Stimulated activated CD8-positive, alpha-beta memory T cell treated with anti-CD3 and anti-CD28 coated beads, Interleukin-12 subunit alpha, Interleukin-12 subunit beta, amount 100 ng/mL, for 24 hours (primary cell): ENCODE measurements around the gene KIRREL3.

Experiments
- DNase-seq: peaks from one replicate; pipeline ENCODE4 v3.0.0-alpha.2; 2020; ENCODE audit errors: extremely low read depth

The KIRREL3 gene

DNA sequence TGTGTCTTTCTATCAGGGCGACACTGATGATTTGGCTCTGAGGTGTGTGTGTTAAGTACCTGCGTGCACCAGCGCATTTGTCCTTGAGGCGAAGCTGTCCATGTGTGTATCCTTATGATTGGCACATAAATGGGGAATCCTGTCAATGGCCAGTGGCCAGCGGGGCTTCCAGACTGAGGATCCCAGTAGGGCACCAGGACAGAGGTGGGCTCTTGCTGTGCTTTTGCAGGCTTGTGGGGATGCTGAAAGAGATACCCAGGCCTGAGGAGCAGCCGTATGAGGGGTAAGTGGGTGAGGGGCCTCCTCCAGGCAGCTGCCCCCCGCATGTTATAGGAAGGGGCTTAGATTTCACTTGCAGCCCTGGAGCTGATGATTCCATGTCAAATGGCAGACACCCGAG, 488.3 kb downstream of the KIRREL3 start:
- DNase-seq: no peak

DNA sequence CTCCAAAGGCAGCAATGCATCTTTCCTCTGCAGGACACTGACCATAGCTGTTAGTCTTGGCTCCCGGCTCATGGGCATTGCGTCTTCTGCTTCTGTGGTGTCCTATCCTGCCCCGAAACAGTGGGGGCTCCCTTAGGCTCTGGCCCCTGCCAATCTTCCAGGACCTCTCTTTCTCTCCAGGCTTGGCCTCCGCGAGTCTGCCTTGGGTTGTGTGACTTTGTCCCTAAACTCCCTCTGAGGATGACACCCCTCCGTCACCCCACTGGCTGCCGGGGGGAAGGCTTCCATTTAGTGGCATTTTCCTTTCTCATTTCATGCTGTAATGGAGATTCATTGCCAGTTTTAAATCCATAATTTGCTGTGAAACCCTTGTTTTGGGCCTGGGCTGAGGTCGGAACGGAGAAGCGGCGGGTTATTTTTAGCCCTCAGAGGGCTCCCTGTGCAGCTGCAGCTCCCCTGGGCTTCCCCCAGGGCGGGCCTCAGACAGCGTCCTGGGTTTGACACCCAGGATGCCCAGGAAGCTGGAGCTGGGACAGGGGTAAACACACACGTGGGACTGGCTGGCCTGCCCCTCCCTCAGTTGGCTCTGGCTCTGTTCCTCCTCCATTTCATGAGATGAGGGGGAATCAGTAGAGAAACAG, 489.0 kb downstream of the KIRREL3 start:
- no peak for DNase-seq

DNA sequence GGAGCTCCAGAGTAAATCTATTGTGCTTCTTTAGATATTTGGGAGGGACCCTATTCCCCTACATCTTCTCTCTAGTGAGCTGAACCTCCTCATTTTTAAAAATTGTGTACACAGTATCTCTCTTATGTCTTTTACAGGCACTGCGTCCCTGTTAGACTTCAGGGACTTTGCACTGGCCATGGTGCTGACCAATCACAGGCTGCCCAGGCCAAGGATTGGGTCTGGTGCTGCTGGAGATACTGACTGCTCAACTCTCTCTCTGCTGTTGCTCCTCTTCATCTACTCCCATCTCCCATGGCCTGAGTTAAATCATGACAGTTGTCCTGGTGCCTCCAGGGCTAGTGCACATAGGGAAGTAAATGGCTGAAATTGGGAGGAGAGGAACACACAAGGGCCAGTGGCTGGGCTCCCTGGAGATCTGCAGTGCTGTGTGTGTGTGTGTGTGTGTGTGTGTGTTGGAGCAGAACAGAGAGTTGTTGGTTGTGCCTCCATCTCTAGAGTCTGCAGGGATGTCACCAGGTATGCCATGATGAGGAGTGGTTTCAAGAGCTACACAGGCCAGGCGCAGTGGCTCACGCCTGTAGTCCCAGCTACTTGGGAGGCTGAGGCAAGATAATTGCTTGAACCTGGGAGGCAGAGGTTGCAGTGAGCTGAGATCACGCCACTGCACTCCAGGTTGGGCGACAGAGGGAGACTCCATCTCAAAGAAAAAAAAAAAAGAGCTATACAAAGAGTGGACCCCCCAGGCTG, 489.8 kb downstream of the KIRREL3 start:
- DNase-seq: no peak

DNA sequence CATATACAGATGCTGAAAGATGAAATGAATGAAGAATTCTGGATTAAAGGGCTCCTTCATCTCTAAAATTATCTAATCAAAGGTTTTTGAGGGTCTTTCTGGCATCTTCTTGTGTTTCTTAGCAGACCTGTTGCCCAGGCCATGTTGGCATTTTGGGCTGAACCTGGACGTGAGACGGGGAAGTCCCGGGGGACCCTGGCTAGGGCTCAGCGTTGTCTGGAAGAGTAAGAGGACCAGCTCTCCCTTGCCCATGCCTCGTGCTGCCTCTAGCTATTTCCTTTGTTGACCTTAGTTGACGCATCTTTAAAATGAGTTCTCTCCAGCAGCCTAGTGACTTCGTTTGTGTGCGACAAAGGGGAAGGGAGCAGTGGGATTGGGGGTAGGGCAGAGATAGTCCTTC, 492.9 kb downstream of the KIRREL3 start:
- DNase-seq: no peak

DNA sequence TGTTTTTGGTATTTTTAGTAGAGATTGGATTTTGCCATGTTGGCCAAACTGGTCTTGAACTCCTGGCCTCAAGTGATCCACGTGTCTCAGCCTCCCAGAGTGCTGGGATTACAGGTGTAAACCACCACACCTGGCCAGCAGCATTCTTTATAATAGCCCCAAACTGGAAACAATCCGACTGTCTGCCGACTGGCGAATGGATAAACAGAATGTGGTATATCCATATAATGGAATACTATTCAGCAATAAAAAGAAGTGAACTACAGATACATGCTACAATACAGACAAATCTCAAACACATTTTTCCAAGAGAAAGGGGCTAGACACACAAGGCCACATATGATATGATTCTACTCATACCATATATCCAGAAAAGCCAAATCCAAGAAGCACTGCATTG, 493.8 kb downstream of the KIRREL3 start:
- no peak for DNase-seq

DNA sequence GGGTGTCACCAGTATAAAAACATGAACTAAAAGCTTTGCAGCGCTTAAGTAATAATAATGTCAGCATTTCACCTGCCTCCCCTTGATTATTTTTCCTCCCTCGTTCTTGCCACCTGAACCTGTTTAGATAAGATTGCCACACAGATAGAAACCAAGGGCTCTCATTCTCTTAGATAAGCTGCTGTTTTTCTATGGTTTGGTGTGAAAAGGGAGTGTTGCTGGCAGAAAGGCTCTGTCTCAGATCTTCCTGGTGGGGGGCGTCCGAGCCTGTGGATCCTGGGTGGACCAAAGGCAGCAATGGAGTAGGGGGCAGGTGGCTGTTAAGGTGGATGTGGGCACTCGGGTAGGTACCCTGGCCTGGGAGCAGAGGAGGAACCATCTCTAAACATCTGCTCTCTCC, 497.6 kb downstream of the KIRREL3 start:
- DNase-seq: no peak

DNA sequence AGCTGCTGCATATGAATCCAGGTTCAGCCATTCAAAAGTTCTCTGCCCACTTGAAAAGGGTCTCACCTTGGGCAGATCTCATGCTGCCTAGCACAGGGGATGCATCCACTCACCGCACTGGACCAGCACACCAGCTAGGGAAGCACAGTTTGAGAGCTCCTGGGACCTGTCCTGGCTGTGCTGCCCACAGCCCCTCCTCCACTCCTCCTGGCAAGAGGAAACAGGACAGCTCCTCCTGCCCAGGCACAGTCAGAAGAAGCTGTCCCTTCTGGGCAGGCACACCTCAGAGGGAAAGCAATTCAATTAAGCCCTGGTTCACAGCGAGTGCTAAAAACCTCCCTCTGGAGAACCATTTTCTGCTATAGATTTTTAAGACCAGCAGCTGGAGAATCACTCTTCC, 498.4 kb downstream of the KIRREL3 start:
- no peak for DNase-seq

DNA sequence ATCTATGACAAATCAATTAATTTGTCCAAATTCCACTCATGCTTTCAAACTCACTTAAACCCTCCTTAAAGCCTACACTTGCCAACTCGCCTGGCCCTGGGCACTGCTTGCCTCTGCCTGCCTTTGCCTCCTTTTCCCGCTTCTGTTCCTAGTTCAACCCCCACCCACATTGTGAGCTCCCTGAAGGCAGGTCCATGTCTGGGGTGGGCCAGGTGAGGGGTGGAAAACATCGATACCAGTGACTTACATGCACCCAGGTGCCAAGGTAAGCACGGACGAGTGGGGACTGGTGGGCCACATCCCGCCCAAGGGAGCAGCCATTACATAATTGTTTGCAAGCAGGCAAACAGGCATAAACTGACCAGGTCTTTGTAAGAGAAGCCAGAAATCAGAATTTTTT, 498.9 kb downstream of the KIRREL3 start:
- DNase-seq: no peak

DNA sequence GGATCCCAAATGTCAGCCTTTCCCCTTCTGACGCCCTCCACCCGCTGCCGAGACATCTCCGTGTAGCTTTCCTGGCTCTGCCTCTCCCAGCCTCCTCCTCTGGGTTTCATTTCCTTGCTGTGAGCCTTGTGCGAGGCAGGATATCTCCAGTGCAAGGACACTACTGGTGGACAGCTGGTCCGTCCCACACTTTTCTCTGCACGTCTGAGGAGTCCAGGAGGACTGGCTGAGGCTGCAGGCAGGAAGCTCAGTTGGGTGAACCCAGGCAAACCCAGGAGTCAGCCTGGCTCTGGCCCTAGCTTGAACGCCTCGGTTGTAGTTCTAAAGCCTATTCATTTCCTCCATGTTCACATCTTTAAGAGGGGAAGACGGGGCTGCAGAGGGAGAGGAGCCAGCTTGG, 499.6 kb downstream of the KIRREL3 start:
- DNase-seq: no peak

DNA sequence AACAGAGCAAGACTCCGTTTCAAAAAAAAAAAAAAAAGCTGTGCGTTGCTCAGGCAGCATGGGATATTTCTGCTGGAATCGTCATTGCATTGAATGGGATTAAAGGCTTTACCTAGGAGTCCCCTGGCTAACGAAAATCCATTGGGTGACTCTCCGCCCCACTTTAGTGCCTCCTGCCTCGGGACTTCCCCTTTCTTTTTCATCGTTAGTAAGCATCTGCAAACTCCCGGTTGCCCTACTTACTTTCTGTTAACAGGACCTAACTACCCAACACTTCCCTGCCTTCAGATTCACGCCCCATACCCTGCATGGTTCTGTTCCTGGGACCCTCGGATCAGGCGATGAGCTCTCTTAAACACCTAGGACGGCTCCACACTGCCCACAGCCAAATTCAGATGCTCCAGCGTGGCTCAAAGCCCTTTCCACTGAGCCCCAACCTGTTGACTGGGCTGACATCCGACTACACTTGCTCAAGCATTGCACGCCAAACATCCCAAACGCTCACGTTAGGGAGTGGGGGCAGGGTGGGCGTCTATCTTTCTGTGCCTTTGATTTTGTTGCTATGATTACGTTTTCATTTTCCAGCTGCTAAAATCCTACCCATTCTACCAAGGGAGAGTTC, 501.3 kb downstream of the KIRREL3 start:
- DNase-seq: no peak

DNA sequence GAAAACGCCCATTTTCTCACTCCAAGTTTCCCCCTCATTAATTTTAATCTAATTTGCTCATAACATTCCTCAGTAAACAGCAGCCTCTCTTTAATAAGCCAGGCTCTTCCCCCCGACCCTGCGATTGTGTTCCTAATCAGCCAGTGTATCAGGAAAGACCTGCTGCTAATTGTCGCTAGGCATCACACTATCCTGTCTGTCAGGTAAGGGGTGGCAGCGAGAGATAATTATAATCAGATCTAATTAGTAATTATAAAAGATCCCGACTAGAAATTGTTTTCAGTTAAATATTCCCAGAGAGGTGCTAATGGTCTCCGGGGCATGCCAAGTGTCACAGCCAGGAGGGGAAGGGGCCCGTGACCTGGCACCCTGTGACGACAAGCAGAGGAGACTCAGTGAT, 502.3 kb downstream of the KIRREL3 start:
- DNase-seq: no peak

DNA sequence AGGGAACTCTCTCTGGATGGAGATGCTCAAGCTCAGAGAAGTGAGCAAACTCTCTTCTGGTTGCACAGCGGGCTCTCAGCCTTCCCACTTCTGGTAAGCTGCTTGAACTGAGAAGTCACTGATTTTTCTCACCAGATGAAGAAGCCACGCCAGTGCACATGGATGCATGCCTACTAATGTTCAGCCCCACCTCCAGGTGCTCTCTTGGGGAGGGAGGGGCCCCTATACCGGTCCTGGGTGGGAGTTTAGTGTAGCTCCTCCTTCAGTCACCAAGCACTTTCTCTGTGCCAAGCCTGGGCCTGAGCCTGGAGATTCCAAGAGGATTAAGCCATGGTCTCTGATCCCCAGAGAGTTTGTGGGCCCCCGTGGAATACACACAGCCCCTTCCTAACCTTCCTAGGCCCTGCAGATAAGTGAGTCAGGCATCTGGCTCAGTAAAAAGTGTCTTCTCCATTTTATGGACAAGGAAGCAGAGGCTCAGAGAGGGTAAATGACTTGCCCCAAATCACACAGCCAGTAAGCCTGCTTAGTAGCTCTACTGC, 502.9 kb downstream of the KIRREL3 start:
- no peak for DNase-seq

DNA sequence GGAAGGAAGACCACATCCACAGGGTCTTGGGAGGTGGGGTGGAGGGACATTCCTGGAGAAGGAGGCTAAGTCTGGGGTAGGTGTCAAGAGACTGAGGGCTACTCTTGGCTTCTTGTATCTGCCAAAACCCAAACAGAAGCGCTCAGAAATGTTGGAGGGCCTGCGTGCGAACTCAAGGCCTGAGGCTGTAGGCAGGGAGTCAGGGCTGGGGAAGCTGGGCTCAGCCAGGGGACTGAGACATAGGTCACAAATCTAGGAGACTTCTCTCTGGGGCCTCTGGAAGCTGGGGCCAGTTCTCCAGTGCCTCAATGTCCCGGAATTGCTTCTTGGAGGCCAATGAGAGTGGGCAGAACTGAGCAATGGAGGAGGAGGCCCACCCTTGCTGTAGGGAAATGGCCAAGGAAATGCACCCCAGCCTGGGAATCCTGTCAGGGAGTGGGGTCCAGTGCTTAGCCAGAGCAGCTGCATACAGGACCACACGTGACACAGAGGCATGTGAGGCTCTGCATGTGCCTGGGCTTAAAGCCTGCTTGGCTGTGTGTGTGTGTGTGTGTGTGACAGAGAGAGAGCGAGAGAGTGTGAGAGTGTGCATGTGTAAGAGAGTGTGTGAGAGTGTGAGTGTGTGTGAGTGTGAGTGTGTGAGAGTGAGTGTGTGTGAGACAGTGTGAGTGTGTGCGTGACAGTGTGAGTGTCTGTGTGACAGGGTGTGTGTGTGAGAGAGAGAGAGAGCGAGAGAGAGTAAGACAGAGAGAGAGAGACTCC, 503.8 kb downstream of the KIRREL3 start:
- DNase-seq: no peak

DNA sequence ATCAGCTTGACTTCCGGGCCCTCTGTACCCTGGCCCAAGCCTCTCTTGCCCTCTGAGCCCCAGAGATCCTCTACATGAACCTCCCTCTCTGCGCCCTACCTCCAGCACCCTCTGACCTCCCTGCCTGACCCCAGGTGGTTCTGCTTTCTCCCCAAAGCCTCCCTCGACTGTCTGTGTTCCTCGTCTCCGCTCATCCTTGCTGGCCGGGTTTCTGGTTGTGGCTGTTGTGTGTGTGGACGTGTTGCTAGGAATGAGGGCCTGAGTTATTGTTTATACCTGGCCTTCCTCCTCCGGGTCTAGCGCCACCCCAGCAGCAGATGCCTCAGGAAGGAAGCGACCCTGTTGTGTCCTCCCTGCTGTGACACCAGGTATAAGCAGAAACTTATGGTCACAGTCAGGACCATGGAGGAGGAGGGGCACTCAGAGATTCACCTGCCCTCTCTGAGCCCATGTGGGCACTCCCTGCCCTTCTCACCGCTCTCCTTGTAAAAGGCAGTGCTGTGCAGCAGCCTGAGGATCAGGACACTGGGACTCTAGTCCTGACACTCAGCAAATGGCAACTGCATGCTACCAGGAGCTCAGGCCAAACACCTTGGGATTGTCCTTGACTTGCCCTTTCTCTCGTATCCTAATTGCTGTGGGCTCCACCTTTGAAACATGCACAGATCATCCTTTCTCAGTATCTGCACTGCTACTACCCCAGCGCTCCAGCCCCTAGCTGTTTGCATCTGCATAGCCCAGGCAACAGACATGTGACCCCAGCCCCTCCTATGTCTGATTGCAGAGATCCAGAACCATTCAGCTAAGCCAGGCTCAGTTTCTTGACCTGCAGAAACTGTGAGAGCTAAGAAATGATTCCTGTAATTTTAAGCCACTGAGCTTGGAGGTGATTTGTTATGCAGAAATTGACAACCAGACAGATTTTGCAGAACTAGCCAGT, 505.0 kb downstream of the KIRREL3 start:
- no peak for DNase-seq

DNA sequence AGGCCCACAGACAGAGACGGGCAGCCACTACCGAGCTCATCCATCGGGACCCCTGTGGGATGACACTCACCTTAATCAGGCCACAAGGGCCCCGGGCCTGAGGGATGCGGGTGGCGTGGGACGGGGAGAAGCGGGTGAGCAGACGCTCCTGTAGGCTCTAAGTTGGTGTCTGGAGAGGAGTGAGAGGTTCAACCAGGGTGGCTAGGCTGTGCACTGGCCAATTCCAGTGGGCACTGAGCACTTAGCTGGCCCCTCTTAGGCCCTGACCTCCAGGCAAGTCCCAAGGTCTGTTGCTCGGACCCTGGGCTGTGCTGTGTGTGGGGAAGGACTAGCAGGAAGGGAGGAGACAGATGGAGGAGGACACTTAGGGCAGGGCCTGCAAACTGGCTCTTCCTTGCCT, 505.7 kb downstream of the KIRREL3 start:
- no peak for DNase-seq

DNA sequence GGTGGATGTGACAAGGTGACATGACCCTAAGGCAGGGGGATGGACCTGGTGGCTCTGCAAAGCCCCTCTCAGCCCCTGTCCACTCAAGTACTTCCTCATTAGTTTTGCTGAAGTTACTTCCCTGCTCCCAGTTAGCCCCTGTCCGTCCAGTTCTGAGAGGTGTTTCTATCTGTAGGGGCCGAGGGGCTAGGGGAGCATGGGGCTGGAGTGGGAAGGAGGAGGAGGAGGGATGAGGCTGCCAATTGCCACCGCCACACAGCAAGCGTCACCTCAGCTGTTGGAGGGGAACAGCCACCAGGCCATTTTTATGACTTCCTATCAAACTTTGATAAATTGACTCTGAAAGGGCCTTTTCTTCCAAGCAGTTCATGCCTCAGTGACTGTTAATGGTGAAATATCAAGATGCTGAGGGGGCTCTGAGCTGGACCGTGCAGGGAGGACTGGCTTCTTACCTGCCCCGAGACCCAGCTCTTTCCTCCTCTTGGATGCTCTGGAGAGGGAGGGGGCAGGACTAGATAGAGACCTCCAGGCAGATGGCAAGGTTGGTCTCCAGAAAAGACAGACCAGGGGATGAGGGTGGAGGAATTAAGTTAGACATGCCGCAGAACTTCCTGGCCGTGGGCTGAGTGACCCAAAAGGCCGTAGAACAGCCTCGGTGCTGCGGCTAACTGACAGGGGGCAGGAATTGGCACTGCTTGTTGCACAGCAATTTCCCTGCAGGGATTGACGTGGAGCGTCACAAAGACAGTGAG, 508.1 kb downstream of the KIRREL3 start:
- DNase-seq: no peak

DNA sequence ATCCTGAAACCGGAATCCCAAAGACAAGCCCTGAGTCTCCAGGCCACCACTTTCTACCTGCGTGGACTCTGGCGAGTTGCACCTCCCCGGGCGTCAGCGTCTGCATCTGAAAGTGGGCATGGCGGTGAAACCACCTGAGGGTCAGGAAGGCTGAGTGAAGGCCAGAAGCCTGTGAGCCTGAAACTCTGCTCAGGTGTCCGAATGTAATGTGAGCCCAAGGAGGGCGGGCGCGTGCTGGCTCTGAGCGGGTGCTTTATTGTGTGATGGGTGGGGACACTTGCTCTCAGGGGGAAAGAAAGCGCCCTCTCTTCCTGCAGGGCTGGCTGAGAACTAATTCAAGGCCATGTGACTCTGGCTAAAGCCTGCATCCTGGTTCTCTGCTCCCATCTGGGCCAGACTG, 509.5 kb downstream of the KIRREL3 start:
- no peak for DNase-seq

DNA sequence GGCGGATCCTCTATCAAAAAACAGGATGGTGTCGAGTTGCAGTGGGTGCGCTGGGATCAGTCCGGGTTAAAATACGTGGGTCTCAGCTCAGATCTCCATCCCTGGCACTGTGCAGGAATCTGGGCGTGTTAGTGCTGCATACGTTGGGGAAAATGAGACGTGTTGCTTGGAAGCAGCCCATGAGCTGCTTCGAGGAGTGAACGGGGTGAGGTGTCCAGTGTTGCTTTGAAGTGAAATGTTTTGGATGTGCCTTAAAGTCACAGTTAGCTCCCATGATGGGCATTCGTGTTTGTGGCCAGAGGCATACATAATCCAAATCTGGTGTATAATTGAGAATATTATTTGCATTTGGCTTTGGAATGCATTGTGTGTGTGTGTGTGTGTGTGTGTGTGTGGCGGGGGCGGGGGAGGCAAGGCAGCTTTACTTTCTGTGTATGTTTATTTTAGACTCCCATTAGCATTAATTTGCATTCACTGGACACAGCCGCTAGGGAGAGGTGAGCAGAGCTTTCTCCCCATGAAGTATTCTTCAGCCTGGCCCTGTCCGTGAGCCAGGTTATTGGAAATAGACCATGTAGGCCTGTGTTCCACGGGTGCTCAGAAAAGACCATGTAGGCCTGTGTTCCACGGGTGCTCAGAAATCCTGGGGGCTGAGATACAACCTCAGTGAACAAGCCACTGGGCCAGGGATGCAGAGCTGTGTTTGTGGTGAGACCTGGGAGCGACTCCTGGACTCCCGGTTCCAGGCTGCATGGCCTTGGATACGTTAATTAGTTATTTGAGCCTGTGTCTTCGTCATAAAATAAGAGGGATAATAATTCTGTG, 510.5 kb downstream of the KIRREL3 start:
- no peak for DNase-seq

DNA sequence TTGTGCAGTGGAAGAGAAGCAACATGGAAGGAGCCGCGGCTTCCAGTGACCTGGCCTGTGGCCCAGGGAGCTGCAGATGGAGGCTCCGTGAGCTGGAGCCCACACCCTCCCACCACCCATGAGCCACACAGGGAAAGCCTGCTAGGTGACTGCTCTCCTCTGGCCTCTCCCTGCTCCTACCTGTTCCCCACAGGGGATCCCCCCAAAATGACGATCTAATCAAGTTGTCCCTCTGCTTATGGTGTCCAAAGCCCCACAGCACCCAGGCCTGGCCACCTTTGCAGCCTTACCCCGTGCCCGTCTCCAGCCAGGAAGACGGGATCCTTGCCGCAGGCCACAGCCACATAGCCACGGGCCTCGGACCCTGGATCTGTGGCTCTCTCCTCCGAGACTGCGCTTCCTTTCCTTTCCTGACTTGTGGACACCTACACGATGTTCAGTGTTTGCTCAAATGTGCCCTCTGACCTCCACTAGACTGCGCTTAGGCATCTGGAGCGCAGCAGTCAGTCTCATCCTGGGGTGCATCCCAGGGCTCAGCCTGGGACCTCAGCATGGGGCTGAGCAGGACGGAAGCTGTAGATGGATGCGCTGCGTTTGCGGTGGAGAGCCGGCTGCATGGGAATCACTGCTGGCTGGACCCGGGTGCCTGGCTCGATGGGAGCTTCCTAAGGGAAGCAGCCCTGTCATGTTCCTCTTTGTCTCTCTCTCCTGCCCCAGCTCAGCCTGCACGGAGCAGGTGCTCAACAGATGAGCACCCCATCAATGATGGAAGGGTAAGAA, 511.8 kb downstream of the KIRREL3 start:
- DNase-seq: no peak
